CD4-positive, CD25-positive, alpha-beta regulatory T cell (primary cell): ENCODE measurements around the gene COP1. TPM values are rescaled to one million over a fixed set of nuclear protein-coding genes. Genes with fewer than 3 reads are reported as not detected.
A peak's percentile ranks its signal among the peaks of the same experiment; 100 is the strongest.
"Not testable (repeated sequence)": the region's sequence is repeated elsewhere in the genome, so short reads cannot be mapped to it uniquely, and the experiment has no call there.

Source experiments
- ATAC-seq, 2 donors: fragments of 150-1000 bp; cut with Tn5 transposase; one replicate each; pipeline ENCODE4 v1.10.0; 2021; ENCODE audit warnings: low read depth in 2 of 2, moderate number of reproducible peaks in 2 of 2, moderate library complexity in 1 of 2
- DNase-seq, 3 donors: peaks; one replicate each; pipeline versions ENCODE4 v3.0.0 to v3.0.0-alpha.2; 2012 to 2022; ENCODE audit warnings: mixed read lengths in 1 of 3
- H3K27ac ChIP-seq: one replicate; pipeline ENCODE4 v1.7.0; 2013; ENCODE audit warnings: mild to moderate bottlenecking, low read length; ENCODE audit not compliant: insufficient read depth, poor library complexity, severe bottlenecking
- H3K27me3 ChIP-seq: one replicate; pipeline ENCODE4 v1.7.0; 2013; ENCODE audit warnings: low read length; ENCODE audit not compliant: control insufficient read depth, insufficient read depth
- H3K36me3 ChIP-seq: one replicate; pipeline ENCODE4 v1.7.0; 2013; ENCODE audit warnings: mild to moderate bottlenecking, low read length, moderate library complexity; ENCODE audit not compliant: control insufficient read depth, insufficient read depth
- H3K4me1 ChIP-seq: 2 replicates; pipeline ENCODE4 v1.7.0; 2013; ENCODE audit warnings: mild to moderate bottlenecking, low read length; ENCODE audit not compliant: insufficient read depth, control insufficient read depth, poor library complexity, severe bottlenecking
- H3K4me3 ChIP-seq: one replicate; pipeline ENCODE4 v1.7.0; 2013; ENCODE audit warnings: low read depth, mild to moderate bottlenecking, low read length, moderate library complexity
- H3K9me3 ChIP-seq, 2 experiments: 1 replicate in 1 of 2; 2 replicates in 1 of 2; pipeline ENCODE4 v1.7.0; 2013; ENCODE audit warnings: low read length in 2 of 2, mild to moderate bottlenecking in 1 of 2, moderate library complexity in 1 of 2; ENCODE audit not compliant: control insufficient read depth in 2 of 2
- H3K27ac Mint-ChIP-seq, 3 donors: one replicate each; pipeline ENCODE4 v1.8.0; 2020 to 2022; ENCODE audit warnings: mild to moderate bottlenecking in 3 of 3, mixed read lengths in 3 of 3, moderate library complexity in 2 of 3
- H3K27me3 Mint-ChIP-seq: one replicate; pipeline ENCODE4 v1.8.0; 2022; ENCODE audit warnings: mild to moderate bottlenecking, mixed read lengths
- H3K36me3 Mint-ChIP-seq: one replicate; pipeline ENCODE4 v1.8.0; 2020; ENCODE audit warnings: mixed read lengths
- H3K4me1 Mint-ChIP-seq, 4 donors: one replicate each; pipeline ENCODE4 v1.8.0; 2020 to 2022; ENCODE audit warnings: mixed read lengths in 4 of 4, mild to moderate bottlenecking in 1 of 4
- H3K4me3 Mint-ChIP-seq, 4 donors: one replicate each; pipeline ENCODE4 v1.8.0; 2020 to 2022; ENCODE audit warnings: mild to moderate bottlenecking in 4 of 4, mixed read lengths in 4 of 4, moderate library complexity in 3 of 4
- H3K9me3 Mint-ChIP-seq, 7 donors: one replicate each; pipeline ENCODE4 v1.8.0; 2020 to 2022; ENCODE audit warnings: mixed read lengths in 7 of 7, mild to moderate bottlenecking in 3 of 7, moderate library complexity in 2 of 7
- polyA plus RNA-seq, 4 donors: library from polyadenylated mRNA; unstranded; fragments of 300-500 nt; fragmentation: Illumina TruSeq; gene quantifications; one replicate each; pipeline ENCODE4 v1.2.3, GENCODE V29; 2021
- total RNA-seq: library from RNA; stranded (reverse); gene quantifications from one replicate; pipeline ENCODE4 v1.2.3, GENCODE V29; 2022

COP1 gene
- total RNA-seq: 53.9 TPM
- 10 to 100 TPM; 37.7 to 43.9 (median 41.8) TPM for polyA plus RNA-seq

GRCh38 chr1:176206961-176207902 lies at the start of gene COP1:
Gene COP1, minus strand, starts transcription at chr1:176207286. Its CDS starts 308 bp downstream, at chr1:176206978.
- ATAC-seq (peak; percentile 87 to 88), DNase-seq (peak; percentile 94 to 97 (median 96))
- no peaks in the 10 kb centered on the region for H3K36me3 ChIP-seq
- Mint-ChIP-seq H3K36me3 (peaks cover 6% of the 10 kb centered on the region), H3K27me3 (peaks cover 6% of the 10 kb centered on the region), H3K27ac (peak within 1 kb of the TSS; percentile 97 to 99 (median 98)), H3K9me3 (peaks cover 0 to 2% (median 0%) of the 10 kb centered on the region in 7 donors), H3K4me3 (peak within 1 kb of the TSS; percentile 99 to 100 (median 100)), H3K4me1 (peaks cover 34 to 51% (median 37%) of the 10 kb centered on the region in 4 donors)
- peak within 1 kb of the TSS; percentile 93 for H3K27ac ChIP-seq
- H3K9me3 ChIP-seq: no peaks in the 10 kb centered on the region
- H3K27me3 ChIP-seq: no peaks in the 10 kb centered on the region
- peaks cover 31% of the 10 kb centered on the region for H3K4me1 ChIP-seq
- peak within 1 kb of the TSS; percentile 100 for H3K4me3 ChIP-seq

DNA sequence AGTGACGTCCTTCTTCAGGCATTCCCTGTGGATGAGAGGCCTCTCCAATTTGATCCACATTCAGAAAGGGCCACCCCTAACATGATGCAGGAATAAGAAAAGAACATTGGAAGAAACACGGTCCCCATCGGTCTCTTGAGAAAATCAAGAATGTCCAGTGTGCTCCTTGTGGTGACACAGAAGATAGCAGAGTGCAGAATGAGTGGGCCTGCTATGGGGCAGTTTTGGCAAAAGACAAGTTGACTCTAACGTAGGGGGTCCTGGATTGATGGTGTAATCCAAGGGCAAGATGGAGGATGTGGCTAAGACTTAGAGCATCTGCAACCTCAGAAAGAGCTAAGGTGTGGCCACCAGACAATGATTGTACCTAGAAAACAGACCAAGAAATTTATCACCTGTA lies 45.1 kb upstream of the COP1 start:
- Histone ChIP-seq H3K4me3 (no peak overlapping the region), H3K4me1 (no peaks in the 10 kb centered on the region), H3K9me3 (no peaks in the 10 kb centered on the region), H3K27ac (no peak overlapping the region), H3K36me3 (no peaks in the 10 kb centered on the region), H3K27me3 (no peaks in the 10 kb centered on the region)
- Mint-ChIP-seq H3K4me3 (no peak overlapping the region), H3K36me3 (no peaks in the 10 kb centered on the region), H3K9me3 (peaks cover 0 to 3% (median 0%) of the 10 kb centered on the region in 7 donors), H3K27ac (no peak overlapping the region), H3K4me1 (no peaks in the 10 kb centered on the region), H3K27me3 (peaks cover 4% of the 10 kb centered on the region)
- ATAC-seq: no peak
- DNase-seq: no peak

DNA sequence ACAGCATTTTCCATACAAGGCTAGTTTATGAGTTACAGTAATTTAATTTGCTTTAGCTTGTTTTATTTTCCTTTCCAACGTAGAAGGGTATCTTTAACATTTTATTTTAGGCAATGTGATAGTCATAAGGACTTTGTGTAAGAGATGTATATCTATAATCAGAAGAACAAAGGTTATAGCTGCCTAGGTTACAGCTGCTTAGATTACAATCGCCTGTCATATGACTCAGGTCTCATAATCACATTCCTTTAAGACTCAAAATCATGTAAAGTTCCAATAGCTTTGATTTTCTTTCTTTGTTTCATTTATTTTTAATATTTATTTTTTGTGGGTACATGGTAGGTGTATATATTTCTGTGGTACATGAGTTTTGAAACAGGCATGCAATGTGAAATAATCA lies 37.8 kb upstream of the COP1 start:
- H3K4me3 Mint-ChIP-seq: no peak overlapping the region
- Histone ChIP-seq H3K27ac (no peak overlapping the region), H3K4me1 (no peaks in the 10 kb centered on the region), H3K4me3 (no peak overlapping the region), H3K36me3 (no peaks in the 10 kb centered on the region), H3K27me3 (peaks cover 9% of the 10 kb centered on the region), H3K9me3 (no peaks in the 10 kb centered on the region)
- H3K9me3 Mint-ChIP-seq: peaks cover 0 to 2% (median 0%) of the 10 kb centered on the region in 7 donors
- H3K36me3 Mint-ChIP-seq: peaks cover 3% of the 10 kb centered on the region
- H3K4me1 Mint-ChIP-seq: no peaks in the 10 kb centered on the region
- DNase-seq (no peak), ATAC-seq (no peak)
- peaks cover 17% of the 10 kb centered on the region for H3K27me3 Mint-ChIP-seq
- H3K27ac Mint-ChIP-seq: no peak overlapping the region

- no peaks in the 10 kb centered on the region for H3K4me1 ChIP-seq
- no peak overlapping the region for H3K27ac ChIP-seq
- peaks cover 17% of the 10 kb centered on the region for H3K27me3 Mint-ChIP-seq
- no peak overlapping the region for H3K4me3 ChIP-seq
- H3K27me3 ChIP-seq: peaks cover 9% of the 10 kb centered on the region
- no peak for ATAC-seq
- no peaks in the 10 kb centered on the region for H3K9me3 ChIP-seq
- no peaks in the 10 kb centered on the region for H3K4me1 Mint-ChIP-seq
- peaks cover 0 to 2% (median 0%) of the 10 kb centered on the region in 7 donors for H3K9me3 Mint-ChIP-seq
- DNase-seq: no peak
- no peaks in the 10 kb centered on the region for H3K36me3 ChIP-seq
- peaks cover 3% of the 10 kb centered on the region for H3K36me3 Mint-ChIP-seq
- no peak overlapping the region for H3K27ac Mint-ChIP-seq
- no peak overlapping the region for H3K4me3 Mint-ChIP-seq
Observed at GRCh38 chr1:176243746-176244145, 36.7 kb upstream of the COP1 start.

DNA sequence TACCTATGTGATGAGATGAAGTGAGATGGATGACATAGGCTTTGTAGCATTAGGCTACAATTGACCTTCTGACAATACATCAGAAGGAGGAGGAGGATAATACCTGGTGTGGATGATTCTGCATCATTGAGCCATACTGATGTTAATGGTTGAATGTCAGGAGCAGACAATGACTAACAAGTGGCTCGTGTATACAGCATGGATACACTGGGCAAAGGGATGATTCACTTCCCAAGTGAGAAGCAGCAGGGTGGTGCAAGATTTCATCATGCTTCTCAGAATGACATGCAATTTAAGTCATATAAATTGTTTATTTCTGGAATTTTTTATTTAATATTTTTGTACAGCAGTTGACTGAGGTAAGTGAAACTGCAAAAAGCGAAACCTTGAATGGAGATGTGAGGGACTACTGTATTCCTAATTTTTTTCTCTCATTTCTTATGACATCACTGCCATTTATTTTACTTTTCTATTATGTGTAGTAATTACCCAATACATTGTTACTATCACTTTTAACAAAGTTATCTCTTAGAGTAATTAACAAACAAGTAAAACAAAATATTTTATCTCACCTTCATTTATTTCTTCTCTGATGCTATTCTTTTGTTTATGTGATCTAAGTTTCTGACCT lies 34.4 kb upstream of the COP1 start:
- H3K27ac Mint-ChIP-seq: no peak overlapping the region
- Histone ChIP-seq H3K36me3 (no peaks in the 10 kb centered on the region), H3K27ac (no peak overlapping the region), H3K4me3 (no peak overlapping the region), H3K27me3 (peaks cover 9% of the 10 kb centered on the region), H3K4me1 (no peaks in the 10 kb centered on the region), H3K9me3 (no peaks in the 10 kb centered on the region)
- DNase-seq: no peak
- H3K4me1 Mint-ChIP-seq: no peaks in the 10 kb centered on the region
- no peak overlapping the region for H3K4me3 Mint-ChIP-seq
- H3K27me3 Mint-ChIP-seq: peaks cover 15% of the 10 kb centered on the region
- ATAC-seq: no peak
- H3K9me3 Mint-ChIP-seq: no peaks in the 10 kb centered on the region
- peaks cover 3% of the 10 kb centered on the region for H3K36me3 Mint-ChIP-seq

DNA sequence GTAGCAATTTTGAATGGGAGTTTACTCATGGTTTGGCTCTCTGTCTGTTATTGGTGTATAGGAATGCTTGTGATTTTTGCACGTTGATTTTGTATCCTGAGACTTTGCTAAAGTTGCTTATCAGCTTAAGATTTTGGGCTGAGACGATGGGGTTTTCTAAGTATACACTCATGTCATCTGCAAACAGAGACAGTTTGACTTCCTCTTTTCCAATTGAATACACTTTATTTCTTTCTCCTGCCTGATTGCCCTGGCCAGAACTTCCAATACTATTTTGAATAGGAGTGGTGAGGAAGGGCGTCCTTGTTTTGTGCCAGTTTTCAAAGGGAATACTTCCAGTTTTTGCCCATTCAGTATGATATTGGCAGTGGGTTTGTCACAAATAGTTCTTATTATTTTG lies 26.6 kb upstream of the COP1 start:
- not testable (repeated sequence) for H3K4me1 ChIP-seq, DNase-seq, H3K36me3 Mint-ChIP-seq, H3K27me3 Mint-ChIP-seq, H3K4me3 Mint-ChIP-seq, H3K4me1 Mint-ChIP-seq, H3K27ac Mint-ChIP-seq, H3K36me3 ChIP-seq, H3K9me3 ChIP-seq, ATAC-seq, H3K4me3 ChIP-seq, H3K27me3 ChIP-seq, H3K27ac ChIP-seq
- peaks cover 0 to 23% (median 3%) of the 10 kb centered on the region in 7 donors for H3K9me3 Mint-ChIP-seq

GRCh38 chr1:176227579-176227978 lies 20.5 kb upstream of the COP1 start:
- Histone ChIP-seq H3K27ac (no peak overlapping the region), H3K4me3 (no peak overlapping the region), H3K9me3 (no peaks in the 10 kb centered on the region), H3K4me1 (no peaks in the 10 kb centered on the region), H3K27me3 (no peaks in the 10 kb centered on the region), H3K36me3 (no peaks in the 10 kb centered on the region)
- H3K36me3 Mint-ChIP-seq: no peaks in the 10 kb centered on the region
- DNase-seq (no peak), ATAC-seq (no peak)
- H3K9me3 Mint-ChIP-seq: peaks cover 0 to 7% (median 0%) of the 10 kb centered on the region in 7 donors
- no peaks in the 10 kb centered on the region for H3K4me1 Mint-ChIP-seq
- peaks cover 5% of the 10 kb centered on the region for H3K27me3 Mint-ChIP-seq
- H3K4me3 Mint-ChIP-seq: no peak overlapping the region
- H3K27ac Mint-ChIP-seq: no peak overlapping the region
